Measurements from ENCODE around the gene NLGN4X.

NLGN4X gene

DNA sequence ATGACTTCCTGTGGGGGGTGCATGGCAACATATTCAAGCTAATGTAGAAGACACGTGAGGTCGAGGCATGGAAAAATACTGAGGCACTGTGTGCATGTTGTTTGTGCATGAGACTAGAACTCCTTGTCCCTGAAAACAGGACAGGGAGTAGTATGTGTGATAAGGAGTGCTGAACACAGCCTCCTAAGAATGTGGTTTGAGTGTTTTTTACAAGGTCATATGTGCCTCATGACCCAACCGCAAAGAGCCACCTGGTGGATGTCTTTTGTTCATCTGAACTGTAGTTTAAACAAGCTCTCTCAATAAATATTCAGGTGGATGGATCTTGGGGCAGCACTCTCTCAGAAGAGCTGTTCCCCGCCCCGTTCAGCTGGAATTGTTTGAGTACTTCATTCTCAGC is 226.6 kb downstream of the NLGN4X start:
- no peak for DNase-seq (ENCODE audit: insufficient read length)
- TF ChIP-seq POLR2AphosphoS5 (IDR thresholded peaks at IDR 0.05; ENCODE audit: low read depth, low read length) (no peak), POLR2A (IDR thresholded peaks at IDR 0.05; ENCODE audit: low read depth, low read length) (no peak), TAF1 (IDR thresholded peaks at IDR 0.05; ENCODE audit: borderline replicate concordance, low read depth, low read length) (no peak)

DNA sequence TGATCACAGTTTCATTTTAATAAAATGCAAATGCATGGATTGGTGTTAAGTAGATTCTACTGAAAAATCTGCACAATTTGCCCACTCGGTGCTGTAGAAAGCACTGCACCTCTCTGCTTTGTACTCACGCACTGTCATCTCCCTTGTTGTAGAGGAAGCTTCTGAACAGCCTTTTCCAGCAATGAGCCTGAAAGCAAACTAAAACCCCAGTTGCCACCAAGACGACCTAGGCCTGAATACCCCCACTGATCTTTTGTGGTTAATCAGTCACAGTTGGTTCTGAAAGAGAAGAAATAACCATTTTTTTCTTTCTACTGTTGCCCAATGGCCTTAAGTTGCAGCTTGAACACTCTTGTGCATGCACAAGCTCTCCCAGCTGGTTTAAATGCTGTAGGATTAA is 229.8 kb downstream of the NLGN4X start:
- TF ChIP-seq TAF1 (IDR thresholded peaks at IDR 0.05; ENCODE audit: borderline replicate concordance, low read depth, low read length) (no peak), POLR2A (IDR thresholded peaks at IDR 0.05; ENCODE audit: low read depth, low read length) (no peak), POLR2AphosphoS5 (IDR thresholded peaks at IDR 0.05; ENCODE audit: low read depth, low read length) (no peak)
- no peak for DNase-seq (ENCODE audit: insufficient read length)
- no peak for FAIRE-seq

More for the DNA sequence above, 226.6 kb downstream of the NLGN4X start:
- no peak for FAIRE-seq

DNA sequence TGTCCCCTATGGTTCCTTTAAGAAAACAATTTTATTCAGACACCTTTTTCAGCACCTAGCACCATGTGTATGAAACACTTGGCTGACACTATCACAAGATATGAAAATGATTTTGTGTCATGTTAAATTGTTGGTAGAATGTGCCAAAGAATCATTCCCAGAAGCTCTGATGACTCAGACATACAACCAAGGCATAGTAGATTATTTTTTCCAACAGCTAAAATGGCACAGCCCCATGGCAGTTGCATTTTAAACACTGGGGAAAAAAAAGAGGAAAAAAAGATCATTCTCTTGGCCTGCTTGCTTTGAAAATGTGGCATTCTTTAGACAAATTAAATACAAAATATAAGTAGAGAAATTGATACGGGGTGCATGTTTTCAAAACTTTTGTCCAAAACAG is 230.2 kb downstream of the NLGN4X start:
- DNase-seq (ENCODE audit: insufficient read length) (no peak), FAIRE-seq (no peak)
- TF ChIP-seq TAF1 (IDR thresholded peaks at IDR 0.05; ENCODE audit: borderline replicate concordance, low read depth, low read length) (no peak), POLR2AphosphoS5 (IDR thresholded peaks at IDR 0.05; ENCODE audit: low read depth, low read length) (no peak), POLR2A (IDR thresholded peaks at IDR 0.05; ENCODE audit: low read depth, low read length) (no peak)

DNA sequence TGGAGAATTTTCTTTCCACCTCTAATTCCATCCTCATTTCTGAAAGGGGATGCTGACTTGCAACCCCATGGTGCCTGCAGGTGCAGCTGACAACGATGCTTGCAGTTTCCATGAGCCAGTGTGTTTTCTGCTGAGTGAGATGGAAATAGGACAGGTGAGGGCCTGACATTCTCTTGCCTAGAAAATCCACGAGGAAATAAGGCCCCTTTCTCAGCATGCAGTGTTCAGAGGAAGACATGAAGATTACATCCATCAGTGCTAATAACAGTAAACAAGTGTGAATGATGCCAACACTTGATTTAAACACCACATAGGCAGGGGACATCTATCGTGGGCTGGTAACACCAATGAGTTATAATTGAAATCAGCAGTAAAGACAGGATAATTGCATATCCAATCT is 237.3 kb downstream of the NLGN4X start:
- TF ChIP-seq POLR2AphosphoS5 (IDR thresholded peaks at IDR 0.05; ENCODE audit: low read depth, low read length) = no peak
- no peak for TF ChIP-seq TAF1 (IDR thresholded peaks at IDR 0.05; ENCODE audit: borderline replicate concordance, low read depth, low read length)
- no peak for TF ChIP-seq POLR2A (IDR thresholded peaks at IDR 0.05; ENCODE audit: low read depth, low read length)
- DNase-seq (ENCODE audit: insufficient read length) = no peak
- no peak for FAIRE-seq

DNA sequence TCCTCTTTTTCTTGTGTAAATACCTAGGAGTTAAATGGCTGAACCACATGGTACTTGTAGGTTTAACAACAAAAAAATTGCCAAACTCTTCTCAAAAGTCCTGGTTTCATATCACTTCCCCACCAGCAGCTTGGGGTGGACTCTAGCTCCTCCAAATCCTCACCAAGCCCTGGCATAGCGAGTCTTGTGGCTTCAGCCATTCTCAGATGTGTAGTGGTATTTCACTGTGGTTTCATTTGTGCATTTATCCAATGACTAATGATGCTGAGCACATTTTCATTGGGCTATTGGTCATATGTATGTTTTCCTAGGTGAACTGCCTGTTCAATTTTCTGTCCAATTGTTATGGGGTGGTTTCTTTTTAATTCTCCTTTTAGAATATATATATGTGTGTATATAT is 249.3 kb downstream of the NLGN4X start:
- DNase-seq (ENCODE audit: insufficient read length) = no peak
- TF ChIP-seq POLR2AphosphoS5 (IDR thresholded peaks at IDR 0.05; ENCODE audit: low read depth, low read length) = no peak
- no peak for TF ChIP-seq POLR2A (IDR thresholded peaks at IDR 0.05; ENCODE audit: low read depth, low read length)
- TF ChIP-seq TAF1 (IDR thresholded peaks at IDR 0.05; ENCODE audit: borderline replicate concordance, low read depth, low read length) = no peak
- no peak for FAIRE-seq

DNA sequence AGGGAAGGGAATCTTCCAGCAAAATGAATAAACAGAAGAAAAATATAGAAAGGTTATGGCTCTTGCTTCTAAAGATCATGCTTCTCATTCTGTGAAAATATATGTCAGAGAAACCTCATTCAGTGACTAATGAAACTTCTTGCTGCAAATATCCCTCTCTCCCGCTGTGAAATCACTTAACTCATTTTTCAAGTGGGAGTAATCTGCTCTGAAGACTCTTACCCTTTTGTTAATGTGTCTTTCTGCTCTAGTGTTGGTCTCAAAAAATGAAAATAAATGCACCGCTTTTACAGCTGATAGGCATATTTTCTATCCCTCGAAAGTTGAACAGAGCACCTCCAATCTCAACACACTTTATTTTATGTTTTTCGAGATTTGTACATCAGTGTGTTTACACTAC is 252.3 kb downstream of the NLGN4X start:
- FAIRE-seq (no peak), DNase-seq (ENCODE audit: insufficient read length) (no peak)
- TF ChIP-seq TAF1 (IDR thresholded peaks at IDR 0.05; ENCODE audit: borderline replicate concordance, low read depth, low read length) (no peak), POLR2AphosphoS5 (IDR thresholded peaks at IDR 0.05; ENCODE audit: low read depth, low read length) (no peak), POLR2A (IDR thresholded peaks at IDR 0.05; ENCODE audit: low read depth, low read length) (no peak)

DNA sequence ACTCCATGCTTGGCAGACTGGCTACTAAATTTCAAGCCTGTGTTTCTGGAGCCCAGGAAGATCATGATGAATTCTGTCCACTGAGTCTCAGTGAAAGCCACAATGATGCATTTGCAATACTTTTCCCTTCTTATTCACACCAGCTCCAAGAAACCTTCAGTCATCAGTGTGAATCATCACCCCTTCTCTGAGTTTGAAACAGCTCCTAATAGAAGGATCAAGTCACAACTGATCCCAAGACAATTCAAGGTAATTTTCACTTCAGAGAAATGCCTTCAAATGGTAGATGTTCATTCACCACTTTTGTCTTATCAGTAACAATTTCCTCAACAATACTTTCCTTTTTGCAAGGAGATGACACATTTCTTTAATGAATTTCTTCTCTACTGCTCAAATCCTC is 257.4 kb downstream of the NLGN4X start:
- TF ChIP-seq POLR2AphosphoS5 (IDR thresholded peaks at IDR 0.05; ENCODE audit: low read depth, low read length) (no peak), POLR2A (IDR thresholded peaks at IDR 0.05; ENCODE audit: low read depth, low read length) (no peak), TAF1 (IDR thresholded peaks at IDR 0.05; ENCODE audit: borderline replicate concordance, low read depth, low read length) (no peak)
- FAIRE-seq (no peak), DNase-seq (ENCODE audit: insufficient read length) (no peak)

DNA sequence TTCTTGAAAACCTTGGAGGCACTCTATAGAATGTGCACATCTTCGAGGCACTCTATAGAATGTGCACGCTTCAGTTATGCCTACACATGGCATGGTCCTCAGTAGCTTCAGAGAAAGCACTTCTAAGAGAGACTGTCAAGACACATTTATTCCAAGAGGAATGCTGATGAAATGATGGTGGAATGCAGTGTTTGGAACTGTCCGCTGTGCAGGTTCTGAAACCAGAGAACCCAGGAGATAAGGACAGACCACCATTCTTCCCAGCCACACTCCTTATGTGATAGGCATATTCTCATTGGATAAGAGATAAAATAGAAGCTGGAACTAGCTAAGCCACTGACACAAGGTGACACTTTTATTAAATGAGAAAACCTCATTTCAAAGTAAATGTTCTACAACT is 263.3 kb downstream of the NLGN4X start:
- TF ChIP-seq POLR2AphosphoS5 (IDR thresholded peaks at IDR 0.05; ENCODE audit: low read depth, low read length) (no peak), TAF1 (IDR thresholded peaks at IDR 0.05; ENCODE audit: borderline replicate concordance, low read depth, low read length) (no peak), POLR2A (IDR thresholded peaks at IDR 0.05; ENCODE audit: low read depth, low read length) (no peak)
- FAIRE-seq = no peak

DNA sequence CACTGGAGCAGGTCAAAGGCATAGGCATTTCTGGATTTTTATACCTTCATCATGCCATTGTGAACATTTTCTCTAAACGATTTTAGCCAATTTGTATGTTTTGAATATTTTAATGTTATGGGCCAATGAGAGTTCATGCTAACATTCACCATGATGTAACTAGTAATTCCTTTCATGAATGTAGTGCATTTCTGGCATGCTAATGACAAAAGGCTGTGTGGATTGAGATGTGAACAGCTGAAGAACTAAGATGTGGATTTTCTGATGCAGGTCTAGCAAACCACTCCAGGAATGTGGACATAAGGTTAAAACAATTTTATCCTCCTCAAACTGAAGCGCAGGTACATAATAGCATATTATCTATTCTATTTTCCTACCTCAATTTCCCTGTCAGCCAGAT is 269.4 kb downstream of the NLGN4X start:
- no peak for DNase-seq (ENCODE audit: insufficient read length)
- no peak for TF ChIP-seq POLR2AphosphoS5 (IDR thresholded peaks at IDR 0.05; ENCODE audit: low read depth, low read length)
- FAIRE-seq = no peak

More for the DNA sequence above, 263.3 kb downstream of the NLGN4X start:
- DNase-seq (ENCODE audit: insufficient read length) = no peak

DNA sequence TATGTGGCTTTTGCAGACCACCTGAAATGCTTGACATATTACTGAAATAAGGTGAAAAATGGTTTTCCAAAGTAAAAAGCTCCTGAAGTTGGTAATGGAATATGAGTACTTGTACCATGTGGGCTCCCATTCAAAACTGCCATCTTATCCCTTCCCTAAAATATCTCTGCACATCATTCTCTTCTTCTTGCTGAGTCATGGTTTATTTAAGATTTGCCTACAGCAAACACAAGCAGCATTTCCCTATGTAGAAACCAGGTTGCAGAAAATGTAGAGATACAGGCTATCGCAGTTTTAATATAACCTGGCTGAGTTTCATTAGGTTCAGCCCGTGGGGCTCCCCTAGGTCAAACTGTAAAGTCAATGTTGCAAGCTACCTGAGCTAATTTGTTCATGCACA is 270.1 kb downstream of the NLGN4X start:
- no peak for TF ChIP-seq POLR2A (IDR thresholded peaks at IDR 0.05; ENCODE audit: low read depth, low read length)
- TF ChIP-seq TAF1 (IDR thresholded peaks at IDR 0.05; ENCODE audit: borderline replicate concordance, low read depth, low read length) = no peak
- TF ChIP-seq POLR2AphosphoS5 (IDR thresholded peaks at IDR 0.05; ENCODE audit: low read depth, low read length) = no peak
- FAIRE-seq (no peak), DNase-seq (ENCODE audit: insufficient read length) (no peak)

DNA sequence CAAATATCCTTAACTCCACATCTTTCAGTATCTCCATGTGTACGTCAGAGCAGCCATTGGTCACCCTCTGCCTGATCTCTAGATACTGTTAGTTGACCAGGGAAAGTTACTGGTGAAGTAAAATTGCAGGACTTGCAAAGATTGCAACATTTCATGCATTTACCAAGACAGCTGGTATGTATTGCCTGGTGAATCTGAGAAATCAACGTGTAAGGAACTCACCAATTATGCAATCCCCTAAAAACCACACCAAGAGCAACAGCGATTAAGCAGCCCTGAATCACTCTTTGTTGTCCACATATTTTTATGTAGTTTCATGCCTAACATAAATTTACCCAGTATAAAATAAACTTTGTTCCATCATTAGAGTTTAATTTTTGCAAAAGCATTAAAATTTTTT is 271.2 kb downstream of the NLGN4X start:
- no peak for DNase-seq (ENCODE audit: insufficient read length)
- TF ChIP-seq TAF1 (IDR thresholded peaks at IDR 0.05; ENCODE audit: borderline replicate concordance, low read depth, low read length) = no peak
- TF ChIP-seq POLR2A (IDR thresholded peaks at IDR 0.05; ENCODE audit: low read depth, low read length) = no peak
- no peak for TF ChIP-seq POLR2AphosphoS5 (IDR thresholded peaks at IDR 0.05; ENCODE audit: low read depth, low read length)
- FAIRE-seq = no peak

DNA sequence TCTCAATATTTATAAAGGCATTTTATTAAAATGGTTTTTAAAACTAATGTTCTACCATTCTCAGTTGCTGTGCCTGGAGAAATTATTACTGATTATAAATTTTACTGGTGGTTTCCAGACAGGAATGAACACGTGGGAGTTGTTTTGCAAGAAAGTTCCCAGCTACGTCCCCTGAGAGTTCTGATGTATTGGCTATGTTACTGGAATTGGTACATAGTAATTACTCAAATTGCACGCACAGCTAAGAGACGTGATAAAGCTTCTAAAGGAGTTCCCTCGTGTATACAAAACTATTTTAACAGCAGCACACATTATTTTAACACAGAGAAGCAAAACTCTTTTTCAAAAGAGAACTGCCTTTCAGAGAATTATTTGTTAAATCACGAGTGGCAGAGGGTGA is 292.2 kb downstream of the NLGN4X start:
- no peak for FAIRE-seq
- TF ChIP-seq TAF1 (IDR thresholded peaks at IDR 0.05; ENCODE audit: borderline replicate concordance, low read depth, low read length) (no peak), POLR2A (IDR thresholded peaks at IDR 0.05; ENCODE audit: low read depth, low read length) (no peak), POLR2AphosphoS5 (IDR thresholded peaks at IDR 0.05; ENCODE audit: low read depth, low read length) (no peak)
- DNase-seq (ENCODE audit: insufficient read length) = no peak

DNA sequence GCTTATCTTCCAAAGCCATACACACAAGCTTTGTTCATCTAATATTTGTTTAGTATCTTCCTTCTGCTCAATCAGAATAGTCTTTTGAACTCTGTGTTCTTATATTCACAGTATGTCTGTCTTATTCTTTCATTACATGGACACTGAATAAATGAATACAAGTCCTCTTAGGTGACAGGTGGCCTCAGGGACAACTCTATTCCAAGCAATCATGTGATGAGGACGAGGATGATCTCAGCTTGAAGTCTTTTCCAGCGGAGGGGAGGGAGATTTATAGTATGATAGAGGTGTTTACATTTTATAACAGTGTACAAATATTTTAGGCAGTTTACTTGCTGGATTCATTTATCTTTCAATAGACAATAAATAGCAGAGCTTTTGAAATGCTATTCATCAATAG is 300.4 kb downstream of the NLGN4X start:
- no peak for FAIRE-seq
- TF ChIP-seq POLR2A (IDR thresholded peaks at IDR 0.05; ENCODE audit: low read depth, low read length) (no peak), TAF1 (IDR thresholded peaks at IDR 0.05; ENCODE audit: borderline replicate concordance, low read depth, low read length) (no peak), POLR2AphosphoS5 (IDR thresholded peaks at IDR 0.05; ENCODE audit: low read depth, low read length) (no peak)
- no peak for DNase-seq (ENCODE audit: insufficient read length)
